A549 (cell line): ENCODE results near the gene TRIM26.

Experiments
- CHD2 ChIP-seq: fragments of 150-350 bp; IDR thresholded peaks from 2 replicates; pipeline ENCODE4 v1.6.1; 2014; ENCODE audit warnings: low read length; ENCODE audit not compliant: partially characterized antibody
- FOSB ChIP-seq: fragments of 250-450 bp; sonication (Bioruptor Pico); IDR thresholded peaks from 2 replicates; pipeline ENCODE4 v1.5.0; 2020; ENCODE audit warnings: mild to moderate bottlenecking, moderate library complexity
- FOSL2 ChIP-seq, 2 experiments: fragments of 450-650 bp in 1 of 2; fragments of >200 bp in 1 of 2; sonication (Bioruptor Twin) in 1 of 2; formaldehyde crosslinking; IDR thresholded peaks; 2 replicates each; pipeline versions ENCODE4 v1.5.0 to v1.6.1; 2016 to 2020; ENCODE audit warnings: mild to moderate bottlenecking in 1 of 2, moderate library complexity in 1 of 2
- FOXS1 ChIP-seq: fragments of 250-450 bp; sonication (Bioruptor Pico); IDR thresholded peaks from 2 replicates; pipeline ENCODE4 v1.5.0; 2020; ENCODE audit warnings: mild to moderate bottlenecking, moderate library complexity
- JUN ChIP-seq, 2 experiments: fragments of >200 bp; sonication (Bioruptor Twin); formaldehyde crosslinking; IDR thresholded peaks; 2 replicates in 1 of 2; 3 replicates in 1 of 2; pipeline ENCODE4 v1.6.1; 2016 to 2017
- MYC ChIP-seq: IDR thresholded peaks from 2 replicates; pipeline ENCODE4 v1.6.1; 2012; ENCODE audit warnings: mild to moderate bottlenecking, inconsistent platforms, low read length, improper control_type of control experiment, borderline replicate concordance
- NR3C1 ChIP-seq: fragments of >200 bp; sonication (Bioruptor Twin); formaldehyde crosslinking; IDR thresholded peaks from 3 replicates; pipeline ENCODE4 v1.6.1; 2017
- PHF8 ChIP-seq: fragments of 200-600 bp; sonication (generic); IDR thresholded peaks from 2 replicates; pipeline ENCODE4 v1.6.1; 2016; ENCODE audit warnings: low read depth, mild to moderate bottlenecking, antibody characterized with exemption, moderate library complexity, borderline replicate concordance
- POLR2A ChIP-seq: IDR thresholded peaks from 2 replicates; pipeline ENCODE4 v1.6.1; 2012; ENCODE audit warnings: mild to moderate bottlenecking, low read length
- RAD21 ChIP-seq, 2 experiments: fragments of >200 bp in 1 of 2; sonication (Bioruptor Twin) in 1 of 2; formaldehyde crosslinking in 1 of 2; IDR thresholded peaks in 1 of 2; conservative IDR thresholded peaks in 1 of 2; 2 replicates in 1 of 2; 3 replicates in 1 of 2; pipeline ENCODE4 v1.6.1; 2012 to 2018; ENCODE audit warnings: inconsistent platforms in 1 of 2
- REST ChIP-seq: fragments of 200-600 bp; sonication (generic); IDR thresholded peaks from 2 replicates; pipeline ENCODE4 v1.6.1; 2016; ENCODE audit warnings: antibody characterized with exemption, mild to moderate bottlenecking, moderate library complexity
- TP53 ChIP-seq: fragments of 250-450 bp; sonication (Bioruptor Pico); IDR thresholded peaks from 2 replicates; pipeline ENCODE4 v1.5.0; 2021; ENCODE audit warnings: mild to moderate bottlenecking, moderate library complexity
- TF ChIP-seq, protein P1 (sequence below): fragments of >200 bp; sonication (Bioruptor Twin); formaldehyde crosslinking; IDR thresholded peaks from 3 replicates; pipeline ENCODE4 v1.5.1; 2016

DNA sequence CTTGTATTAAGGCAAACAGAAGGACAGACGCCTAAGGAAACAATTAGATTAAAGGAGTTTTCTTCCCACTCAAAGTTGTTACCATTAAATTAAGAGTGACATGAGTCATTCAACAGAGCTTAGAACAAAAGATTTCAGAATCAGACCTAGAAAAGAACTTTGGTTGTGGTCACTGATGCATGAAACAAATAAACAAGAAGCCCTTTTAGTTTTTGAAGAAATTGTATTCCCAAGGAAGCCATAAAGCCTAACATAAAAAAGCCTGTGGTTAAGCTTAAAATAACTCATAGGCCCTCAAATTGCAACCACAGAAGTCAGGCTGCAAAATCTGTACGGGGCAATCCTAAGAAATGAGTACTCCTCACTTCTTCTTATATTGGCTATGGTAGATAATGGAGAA is 17.9 kb upstream of the TRIM26 start:
- TF ChIP-seq, protein P1, sequence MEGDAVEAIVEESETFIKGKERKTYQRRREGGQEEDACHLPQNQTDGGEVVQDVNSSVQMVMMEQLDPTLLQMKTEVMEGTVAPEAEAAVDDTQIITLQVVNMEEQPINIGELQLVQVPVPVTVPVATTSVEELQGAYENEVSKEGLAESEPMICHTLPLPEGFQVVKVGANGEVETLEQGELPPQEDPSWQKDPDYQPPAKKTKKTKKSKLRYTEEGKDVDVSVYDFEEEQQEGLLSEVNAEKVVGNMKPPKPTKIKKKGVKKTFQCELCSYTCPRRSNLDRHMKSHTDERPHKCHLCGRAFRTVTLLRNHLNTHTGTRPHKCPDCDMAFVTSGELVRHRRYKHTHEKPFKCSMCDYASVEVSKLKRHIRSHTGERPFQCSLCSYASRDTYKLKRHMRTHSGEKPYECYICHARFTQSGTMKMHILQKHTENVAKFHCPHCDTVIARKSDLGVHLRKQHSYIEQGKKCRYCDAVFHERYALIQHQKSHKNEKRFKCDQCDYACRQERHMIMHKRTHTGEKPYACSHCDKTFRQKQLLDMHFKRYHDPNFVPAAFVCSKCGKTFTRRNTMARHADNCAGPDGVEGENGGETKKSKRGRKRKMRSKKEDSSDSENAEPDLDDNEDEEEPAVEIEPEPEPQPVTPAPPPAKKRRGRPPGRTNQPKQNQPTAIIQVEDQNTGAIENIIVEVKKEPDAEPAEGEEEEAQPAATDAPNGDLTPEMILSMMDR, result no peak
- no peak for TF ChIP-seq JUN (IDR thresholded peaks at IDR 0.05)
- TF ChIP-seq FOSB (CRISPR knock-in tag), result no peak
- no peak for TF ChIP-seq TP53
- no peak for TF ChIP-seq PHF8
- TF ChIP-seq FOXS1, result no peak
- no peak for TF ChIP-seq FOSL2 (IDR thresholded peaks at IDR 0.05)
- no peak for TF ChIP-seq FOSL2 (CRISPR knock-in tag; IDR thresholded peaks at IDR 0.05)
- TF ChIP-seq REST, result no peak
- TF ChIP-seq RAD21 (conservative IDR thresholded peaks at IDR 0.05 in 1 of 2, IDR thresholded peaks at IDR 0.05 in 1 of 2), result no peak
- TF ChIP-seq POLR2A, result no peak
- no peak for TF ChIP-seq NR3C1
- TF ChIP-seq MYC, result no peak
- no peak for TF ChIP-seq CHD2
